Dendritic cell treated with granulocyte-macrophage colony-stimulating factor and Interleukin-4, amounts not matched to agents 40 ng/mL and 50 ng/mL, for 4 days (primary cell): ENCODE results near the gene ACYP2.
A peak's percentile ranks its signal among the peaks of the same experiment; 100 is the strongest.
"Not testable (repeated sequence)": the region's sequence is repeated elsewhere in the genome, so short reads cannot be mapped to it uniquely, and the experiment has no call there.

Experiments used
- H3K27ac Mint-ChIP-seq: one replicate; pipeline ENCODE4 v1.8.0; 2022; ENCODE audit warnings: mild to moderate bottlenecking, mixed read lengths
- H3K27me3 Mint-ChIP-seq: one replicate; pipeline ENCODE4 v1.8.0; 2022; ENCODE audit warnings: mild to moderate bottlenecking, mixed read lengths
- H3K36me3 Mint-ChIP-seq: one replicate; pipeline ENCODE4 v1.8.0; 2022; ENCODE audit warnings: low read depth, mixed read lengths
- H3K4me1 Mint-ChIP-seq: one replicate; pipeline ENCODE4 v1.8.0; 2022; ENCODE audit warnings: low read depth, mixed read lengths
- H3K4me3 Mint-ChIP-seq: one replicate; pipeline ENCODE4 v1.8.0; 2022; ENCODE audit warnings: mild to moderate bottlenecking, moderate library complexity, mixed read lengths
- H3K9me3 Mint-ChIP-seq: one replicate; pipeline ENCODE4 v1.8.0; 2022; ENCODE audit warnings: mixed read lengths
- intact Hi-C: fragments of 100-400 bp; cut with micrococcal nuclease; formaldehyde crosslinking; loops from one replicate; pipeline ENCODE4 v1.15.0; 2022

ACYP2 gene

DNA sequence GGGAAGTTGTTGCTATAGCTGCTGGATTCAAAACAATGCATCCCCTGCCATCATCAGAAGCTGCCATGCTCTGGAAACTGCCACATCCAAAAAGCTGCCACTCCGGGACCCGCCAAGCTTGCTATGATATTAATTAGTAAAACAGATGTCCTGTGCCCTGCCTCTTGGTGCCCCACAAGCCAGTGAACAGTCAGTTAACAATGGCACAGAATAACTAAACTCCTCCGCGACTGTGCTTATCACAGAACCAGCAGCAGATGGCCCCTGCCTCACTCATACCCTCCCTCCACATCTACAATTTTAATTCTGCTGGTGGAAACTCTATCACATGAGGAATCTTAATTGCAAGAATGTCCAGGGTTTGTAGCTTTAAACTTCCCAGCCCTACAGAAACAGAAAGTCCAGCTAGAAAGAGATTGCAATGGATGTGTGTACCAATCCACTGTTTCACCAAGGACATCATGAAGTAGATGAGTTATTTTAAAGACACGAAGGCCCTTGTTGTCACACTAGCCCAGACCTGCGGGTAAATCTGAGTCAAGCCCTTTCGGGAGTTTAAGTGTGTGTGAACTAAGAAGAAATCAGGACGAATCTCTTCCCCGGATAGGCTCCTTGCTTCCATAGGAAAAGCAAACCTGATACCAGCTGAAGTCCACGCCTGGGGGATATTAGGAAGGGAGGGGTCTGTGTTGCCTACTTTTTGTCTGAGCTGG lies 7.4 kb upstream of the ACYP2 start:
- peaks cover 2% of the 10 kb centered on the region for H3K27me3 Mint-ChIP-seq
- no peak overlapping the region for H3K4me3 Mint-ChIP-seq
- no peaks in the 10 kb centered on the region for H3K36me3 Mint-ChIP-seq
- no peaks in the 10 kb centered on the region for H3K9me3 Mint-ChIP-seq
- H3K4me1 Mint-ChIP-seq: no peaks in the 10 kb centered on the region
- intact Hi-C loops: loop anchor here (5.0 kb wide), 2 partner anchors 394 to 599 kb away; no protein-coding TSS in a partner anchor
- H3K27ac Mint-ChIP-seq: no peak overlapping the region

DNA sequence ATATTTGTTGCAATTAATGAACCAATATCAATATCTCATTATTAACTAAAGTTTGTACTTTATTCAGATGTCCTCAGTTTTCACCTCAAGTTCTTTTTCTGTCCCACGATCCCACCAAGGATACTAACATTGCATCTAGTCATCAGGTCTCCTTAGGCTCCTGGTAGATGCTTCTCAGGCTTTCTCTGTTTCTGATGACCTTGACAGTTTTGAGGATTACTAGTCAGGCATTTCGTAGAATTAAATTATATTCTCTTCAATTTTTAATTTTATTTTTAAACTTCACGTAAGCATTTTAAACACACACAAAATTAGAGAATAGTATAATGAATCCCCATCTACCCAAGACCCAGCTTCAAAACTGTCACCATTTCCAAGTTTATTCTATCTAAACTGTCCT lies 5.6 kb upstream of the ACYP2 start:
- Mint-ChIP-seq H3K4me3 (no peak overlapping the region), H3K36me3 (no peaks in the 10 kb centered on the region), H3K27ac (no peak overlapping the region), H3K4me1 (no peaks in the 10 kb centered on the region), H3K27me3 (peaks cover 2% of the 10 kb centered on the region), H3K9me3 (no peaks in the 10 kb centered on the region)
- intact Hi-C loops: loop anchor here (5.0 to 10.0 kb wide), 4 partner anchors 345 to 1585 kb away; partner anchors contain the start of genes CHAC2 and PNPT1

DNA sequence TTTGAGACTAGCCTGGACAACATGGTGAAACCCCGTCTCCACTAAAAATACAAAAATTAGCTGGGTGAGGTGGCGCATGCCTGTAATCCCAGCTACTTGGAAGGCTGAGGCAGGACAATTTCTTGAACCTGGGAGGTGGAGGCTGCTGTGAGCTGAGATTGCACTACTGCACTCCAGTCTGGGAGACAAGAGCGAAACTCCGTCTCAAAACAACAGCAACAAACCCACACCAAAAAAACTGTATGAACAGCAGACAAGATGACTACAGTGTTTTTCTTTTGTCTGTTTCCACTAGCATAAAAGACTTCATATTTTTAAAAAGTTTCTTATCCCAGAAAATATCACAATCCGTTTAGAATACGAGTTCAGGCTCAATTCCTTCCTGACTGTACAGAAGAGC lies 936 bp upstream of the ACYP2 start:
- peak overlapping the region; percentile 100 for H3K27ac Mint-ChIP-seq
- H3K27me3 Mint-ChIP-seq, H3K4me1 Mint-ChIP-seq, H3K4me3 Mint-ChIP-seq: not testable (repeated sequence)
- intact Hi-C loops: loop anchor here (10.0 kb wide), 2 partner anchors 350 to 1580 kb away; partner anchors contain the start of genes CHAC2 and PNPT1
- peaks cover 15% of the 10 kb centered on the region for H3K9me3 Mint-ChIP-seq
- H3K36me3 Mint-ChIP-seq: peaks cover 19% of the 10 kb centered on the region

DNA sequence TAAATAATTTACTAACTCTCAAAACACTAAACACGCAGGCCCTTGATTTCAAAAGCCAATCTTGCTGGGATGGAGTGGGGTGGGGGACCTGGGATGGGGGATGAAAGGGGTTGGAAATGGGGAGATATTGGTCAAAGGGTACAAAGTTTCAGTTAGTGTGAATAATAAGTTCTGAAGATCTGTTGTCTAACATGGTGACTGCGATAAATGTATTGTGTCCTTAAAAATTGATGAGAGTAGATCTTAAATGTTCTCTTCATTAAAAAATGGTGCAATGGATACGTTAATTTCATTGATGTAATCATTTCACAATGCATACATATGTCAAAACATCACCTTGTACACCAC lies 505 bp upstream of the ACYP2 start:
- H3K4me1 Mint-ChIP-seq: peaks cover 7% of the 10 kb centered on the region
- H3K4me3 Mint-ChIP-seq: peak overlapping the region; percentile 83
- H3K9me3 Mint-ChIP-seq: peaks cover 18% of the 10 kb centered on the region
- peaks cover 19% of the 10 kb centered on the region for H3K36me3 Mint-ChIP-seq
- intact Hi-C loops: loop anchor here (5.0 to 10.0 kb wide), 3 partner anchors 350 to 1580 kb away; partner anchors contain the start of genes CHAC2, EML6 and PNPT1
- H3K27ac Mint-ChIP-seq: peak overlapping the region; percentile 100
- H3K27me3 Mint-ChIP-seq: peaks cover 2% of the 10 kb centered on the region

DNA sequence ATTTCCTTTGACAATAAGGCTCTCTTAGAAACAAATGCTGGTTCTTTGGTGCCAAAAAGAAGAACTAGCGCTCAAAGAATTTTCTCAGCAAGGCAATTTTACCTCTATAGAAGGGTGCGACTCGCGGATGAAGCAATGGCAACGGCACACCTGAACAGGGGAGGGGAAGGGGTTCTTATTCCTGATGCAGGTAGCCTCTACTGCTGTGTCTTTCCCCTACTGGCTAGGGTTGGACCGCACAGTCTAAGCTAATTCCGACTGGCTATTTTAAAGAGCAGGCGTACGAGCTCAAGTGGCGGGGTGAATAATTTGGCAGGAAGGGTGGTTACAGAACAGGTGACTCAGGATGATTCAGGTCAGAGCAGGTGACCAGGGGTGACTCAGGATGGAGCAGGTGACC lies 1.2 kb downstream of the ACYP2 start:
- H3K4me1 Mint-ChIP-seq, H3K4me3 Mint-ChIP-seq, H3K27me3 Mint-ChIP-seq, H3K27ac Mint-ChIP-seq: not testable (repeated sequence)
- Mint-ChIP-seq H3K36me3 (peaks cover 19% of the 10 kb centered on the region), H3K9me3 (peaks cover 32% of the 10 kb centered on the region)
- intact Hi-C loops: loop anchor here (2.0 to 10.0 kb wide), 4 partner anchors 146 to 1578 kb away; partner anchors contain the start of genes CHAC2, EML6, PNPT1 and PSME4

DNA sequence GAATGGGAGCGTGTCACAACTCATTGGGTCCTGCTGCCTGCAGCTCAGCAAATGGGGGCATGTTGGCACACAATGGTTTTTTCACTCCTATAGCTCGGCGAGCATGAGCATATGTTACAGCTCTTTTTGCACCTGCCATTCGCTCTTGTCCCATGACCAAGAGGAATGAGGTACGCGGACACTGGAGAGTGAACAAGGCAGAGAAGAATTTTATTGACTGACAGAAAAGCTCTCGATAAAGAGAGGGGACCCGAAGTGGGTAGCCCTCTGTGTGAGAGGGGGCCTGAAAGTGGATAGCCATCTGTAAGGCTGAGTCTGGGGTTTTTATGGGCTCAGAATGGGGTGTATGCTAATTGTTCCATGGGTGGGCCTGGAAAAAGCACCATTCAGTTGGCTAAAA lies 5.5 kb downstream of the ACYP2 start:
- H3K4me3 Mint-ChIP-seq: no peak overlapping the region
- peaks cover 11% of the 10 kb centered on the region for H3K36me3 Mint-ChIP-seq
- intact Hi-C loops: no loop called here

DNA sequence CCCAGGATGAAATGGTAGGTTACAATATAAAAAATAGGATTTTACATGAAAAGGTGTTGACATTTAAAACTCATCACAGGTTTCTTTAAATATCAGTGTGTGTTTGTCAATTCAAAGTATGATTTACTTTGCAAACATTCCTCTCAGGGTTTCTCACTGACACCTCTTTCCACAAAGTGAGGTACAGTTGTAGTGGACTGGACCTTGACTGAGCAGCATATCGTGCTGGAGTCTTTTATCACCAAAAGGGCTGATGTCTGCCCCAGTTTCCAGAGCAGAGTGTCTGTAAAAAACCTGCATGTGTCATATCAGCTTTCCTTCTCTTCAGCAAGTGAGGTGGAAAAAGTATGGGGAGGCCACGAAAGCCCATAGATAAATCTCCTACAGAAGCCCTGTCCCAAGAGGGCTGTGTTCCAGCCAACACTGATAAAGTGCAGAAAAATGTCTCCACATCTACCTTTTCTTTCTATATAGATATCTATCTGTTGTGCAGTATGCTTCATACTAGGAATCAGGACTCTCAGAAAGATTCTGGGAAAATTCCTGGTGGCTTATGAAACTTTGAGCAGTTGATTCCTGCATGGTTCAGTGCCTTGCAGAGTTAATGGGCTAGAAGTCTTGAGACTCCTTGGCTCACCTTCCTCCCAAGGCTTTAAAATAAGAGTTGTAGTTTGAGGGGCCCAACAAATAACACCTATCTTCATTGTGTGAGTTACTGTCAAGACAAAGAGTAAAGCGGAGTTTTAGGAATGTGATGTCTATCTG lies 6.9 kb downstream of the ACYP2 start:
- H3K9me3 Mint-ChIP-seq: peaks cover 17% of the 10 kb centered on the region
- no peaks in the 10 kb centered on the region for H3K36me3 Mint-ChIP-seq
- no peaks in the 10 kb centered on the region for H3K4me1 Mint-ChIP-seq
- no peak overlapping the region for H3K27ac Mint-ChIP-seq
- no peak overlapping the region for H3K4me3 Mint-ChIP-seq
- no peaks in the 10 kb centered on the region for H3K27me3 Mint-ChIP-seq
- intact Hi-C loops: no loop called here

More for the DNA sequence above, 5.5 kb downstream of the ACYP2 start:
- H3K27me3 Mint-ChIP-seq: no peaks in the 10 kb centered on the region
- H3K9me3 Mint-ChIP-seq: peaks cover 30% of the 10 kb centered on the region
- H3K4me1 Mint-ChIP-seq: peaks cover 1% of the 10 kb centered on the region
- no peak overlapping the region for H3K27ac Mint-ChIP-seq

DNA sequence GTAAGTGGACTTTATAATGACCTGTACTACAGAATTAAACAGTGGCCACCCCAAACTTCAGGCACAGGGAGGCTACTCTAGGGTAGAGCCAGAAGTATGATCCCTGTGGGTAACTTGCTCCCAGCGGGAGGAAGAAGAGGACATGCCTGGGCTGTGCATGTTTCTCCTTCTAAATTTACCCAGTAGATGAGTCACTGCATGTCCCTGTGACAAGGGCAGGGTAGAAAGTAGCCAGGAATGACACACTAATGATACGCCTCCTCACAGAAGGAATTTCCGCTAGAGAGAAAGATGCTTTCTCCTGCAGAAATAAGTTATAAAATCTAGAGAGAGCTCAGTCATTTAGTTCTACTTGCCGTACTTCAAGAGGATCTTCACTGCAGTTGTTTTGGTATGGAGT lies 7.5 kb downstream of the ACYP2 start:
- intact Hi-C loops: no loop called here
- H3K4me3 Mint-ChIP-seq: no peak overlapping the region
- peaks cover 17% of the 10 kb centered on the region for H3K9me3 Mint-ChIP-seq
- H3K4me1 Mint-ChIP-seq: no peaks in the 10 kb centered on the region
- no peak overlapping the region for H3K27ac Mint-ChIP-seq
- H3K36me3 Mint-ChIP-seq: no peaks in the 10 kb centered on the region
- no peaks in the 10 kb centered on the region for H3K27me3 Mint-ChIP-seq

DNA sequence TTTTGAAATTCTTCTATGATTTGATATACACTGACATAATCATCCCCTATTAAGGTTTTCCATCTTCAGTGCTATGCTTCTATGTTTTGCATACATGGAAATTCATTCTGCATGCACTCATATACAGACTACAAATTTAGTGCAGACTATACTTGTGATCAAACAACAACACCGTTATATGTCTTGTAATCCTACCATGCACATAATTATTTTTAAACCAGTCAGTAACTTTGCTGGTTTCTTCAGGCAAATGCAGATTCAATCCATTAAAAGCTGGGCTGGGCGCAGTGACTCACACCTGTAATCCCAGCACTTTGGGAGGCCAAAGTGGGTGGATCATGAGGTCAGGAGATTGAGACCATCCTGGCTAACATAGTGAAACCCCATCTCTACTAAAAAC lies 11.8 kb downstream of the ACYP2 start:
- H3K4me1 Mint-ChIP-seq, intact Hi-C loops, H3K36me3 Mint-ChIP-seq, H3K27me3 Mint-ChIP-seq, H3K27ac Mint-ChIP-seq, H3K9me3 Mint-ChIP-seq, H3K4me3 Mint-ChIP-seq: not testable (repeated sequence)

DNA sequence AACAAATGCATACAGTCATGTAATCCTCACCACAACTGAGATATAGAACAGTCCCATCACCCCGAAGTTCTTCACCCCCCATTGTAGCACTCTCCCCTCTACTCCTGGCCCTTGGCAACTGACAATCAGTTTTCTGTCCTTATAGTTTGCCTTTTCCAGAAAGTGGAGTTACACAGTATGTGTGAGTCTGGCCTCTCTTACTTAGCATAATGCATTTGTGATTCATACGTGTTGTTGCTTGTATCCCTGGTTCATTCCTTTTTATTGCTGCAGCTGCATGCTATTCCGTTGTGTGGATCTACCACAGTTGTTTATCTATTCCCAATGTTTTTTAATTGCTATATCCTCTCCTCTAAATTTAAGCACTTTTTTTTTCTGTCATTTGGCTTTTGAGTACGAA lies 17.6 kb downstream of the ACYP2 start:
- Mint-ChIP-seq H3K9me3 (no peaks in the 10 kb centered on the region), H3K27me3 (no peaks in the 10 kb centered on the region)
- intact Hi-C loops: no loop called here

DNA sequence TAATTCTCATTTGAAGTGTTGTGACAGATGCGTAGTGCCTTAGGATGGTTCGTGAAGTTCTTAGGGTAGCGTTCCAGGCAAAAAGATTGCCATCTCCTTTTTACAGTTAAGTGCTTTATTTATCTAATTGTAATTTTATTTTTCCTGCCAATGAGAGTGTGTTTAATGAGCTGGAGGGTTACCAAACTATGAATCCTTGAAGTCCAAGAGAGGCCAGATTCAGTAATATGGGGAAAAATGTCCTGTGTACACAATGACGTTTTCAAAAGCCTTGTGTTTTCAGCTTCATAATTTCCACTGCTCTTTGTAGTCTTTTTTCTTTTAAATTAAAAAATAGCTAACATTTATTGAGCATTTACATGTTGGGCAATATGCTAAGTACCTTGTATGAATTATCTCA lies 23.8 kb downstream of the ACYP2 start:
- Mint-ChIP-seq H3K4me1 (no peaks in the 10 kb centered on the region), H3K9me3 (no peaks in the 10 kb centered on the region), H3K36me3 (no peaks in the 10 kb centered on the region), H3K4me3 (no peak overlapping the region), H3K27ac (no peak overlapping the region), H3K27me3 (no peaks in the 10 kb centered on the region)
- intact Hi-C loops: no loop called here

More for the DNA sequence above, 17.6 kb downstream of the ACYP2 start:
- Mint-ChIP-seq H3K36me3 (no peaks in the 10 kb centered on the region), H3K27ac (no peak overlapping the region), H3K4me1 (no peaks in the 10 kb centered on the region), H3K4me3 (no peak overlapping the region)

DNA sequence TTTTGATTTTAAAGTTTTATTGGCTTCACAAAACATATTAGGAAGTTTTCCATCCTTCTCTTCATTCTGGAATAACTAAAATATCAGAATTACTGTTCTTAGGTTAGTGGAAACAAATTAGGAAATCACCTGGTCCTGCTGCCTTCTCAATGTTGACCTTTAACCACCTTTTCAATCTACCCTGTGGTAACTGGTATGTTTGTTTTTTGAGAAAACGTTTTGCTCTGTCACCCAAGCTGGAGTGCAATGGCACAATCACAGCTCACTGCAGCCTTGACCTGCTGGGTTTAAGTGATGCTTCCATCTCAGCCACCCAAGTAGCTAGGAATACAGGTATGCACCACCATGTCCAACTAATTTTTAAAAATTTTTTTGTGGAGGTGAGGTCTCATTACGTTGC lies 28.4 kb downstream of the ACYP2 start:
- Mint-ChIP-seq H3K27ac (no peak overlapping the region), H3K4me1 (no peaks in the 10 kb centered on the region), H3K4me3 (no peak overlapping the region), H3K9me3 (no peaks in the 10 kb centered on the region), H3K27me3 (no peaks in the 10 kb centered on the region), H3K36me3 (no peaks in the 10 kb centered on the region)
- intact Hi-C loops: no loop called here

DNA sequence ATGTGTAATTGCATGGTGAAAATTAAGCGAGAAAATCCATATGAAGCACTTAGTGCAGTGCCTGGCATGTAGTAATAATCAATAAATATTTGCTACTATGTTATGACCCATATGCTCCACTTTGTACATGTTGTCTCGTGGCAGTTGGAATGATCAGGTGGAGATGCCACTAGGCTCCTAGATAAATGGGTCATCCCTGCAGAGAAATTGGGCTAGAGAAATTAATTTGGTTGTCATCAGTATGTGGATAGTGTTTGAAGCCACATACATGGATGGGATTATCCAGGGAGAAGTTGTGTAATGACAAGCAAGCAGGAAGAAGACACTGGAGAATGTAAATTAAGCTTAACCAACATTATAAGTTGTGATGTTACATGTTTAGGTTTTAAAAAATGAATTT lies 33.0 kb downstream of the ACYP2 start:
- H3K4me1 Mint-ChIP-seq: no peaks in the 10 kb centered on the region
- H3K36me3 Mint-ChIP-seq: no peaks in the 10 kb centered on the region
- H3K9me3 Mint-ChIP-seq: peaks cover 5% of the 10 kb centered on the region
- intact Hi-C loops: no loop called here
- H3K4me3 Mint-ChIP-seq: no peak overlapping the region
- H3K27ac Mint-ChIP-seq: no peak overlapping the region
- no peaks in the 10 kb centered on the region for H3K27me3 Mint-ChIP-seq

DNA sequence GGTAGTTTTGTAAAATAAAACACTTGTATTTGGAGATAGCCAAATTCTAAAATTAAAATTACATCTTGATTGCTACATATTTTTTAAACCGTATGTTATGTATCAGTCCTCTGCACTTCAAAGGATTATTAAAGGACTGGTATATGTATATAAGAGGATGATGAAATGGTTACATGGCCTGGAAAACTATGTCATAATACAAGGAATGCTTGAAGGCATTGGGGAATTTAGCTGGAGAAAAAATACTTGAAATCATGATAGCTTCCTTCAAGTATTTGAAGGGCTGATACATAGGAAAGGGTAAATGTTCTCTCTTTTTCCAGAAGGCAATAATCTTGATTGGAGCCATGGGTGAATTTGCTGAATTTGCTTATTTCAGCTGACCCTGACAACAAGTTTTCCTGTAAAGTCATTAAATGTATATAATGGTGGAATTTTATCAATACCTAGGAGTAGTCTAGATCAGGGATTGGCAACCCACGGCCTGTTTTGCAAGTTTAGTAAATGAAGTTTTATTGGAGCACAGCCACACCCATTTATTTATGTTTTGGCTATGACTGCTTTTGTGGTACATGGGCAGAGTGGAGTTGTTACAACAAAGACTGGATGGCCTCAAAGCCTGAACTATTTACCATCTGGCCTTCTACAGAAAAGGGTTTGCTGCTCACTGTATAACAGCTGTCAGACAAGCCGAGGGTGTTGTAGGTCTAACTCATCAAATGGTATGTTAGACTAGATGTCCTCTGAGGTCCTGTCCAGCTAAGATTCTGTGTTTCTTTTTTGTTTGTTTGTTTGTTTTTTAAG lies 34.4 kb downstream of the ACYP2 start:
- no peak overlapping the region for H3K4me3 Mint-ChIP-seq
- intact Hi-C loops: no loop called here
- no peaks in the 10 kb centered on the region for H3K36me3 Mint-ChIP-seq
- H3K27ac Mint-ChIP-seq: no peak overlapping the region
- no peaks in the 10 kb centered on the region for H3K4me1 Mint-ChIP-seq
- peaks cover 7% of the 10 kb centered on the region for H3K9me3 Mint-ChIP-seq
- H3K27me3 Mint-ChIP-seq: no peaks in the 10 kb centered on the region
